WTC11 (cell line): ENCODE measurements around the gene POC1A. TPM values are rescaled to one million over a fixed set of nuclear protein-coding genes. Genes with fewer than 3 reads are reported as not detected.
A peak's percentile ranks its signal among the peaks of the same experiment; 100 is the strongest.

Experiments used
- ATAC-seq: fragments of 200-7000 bp; cut with Tn5 transposase; 2 replicates; pipeline ENCODE4 v1.10.0; 2021; ENCODE audit warnings: mild to moderate bottlenecking, moderate library complexity
- CTCF ChIA-PET: fragments of 300-600 bp; sonication (Branson Sonifier 250); formaldehyde crosslinking; loops from one replicate; lab custom pipeline; 2021; ENCODE audit warnings: antibody characterized with exemption; lab: Charles Lee
- POLR2A ChIA-PET: fragments of 350-600 bp; sonication (Branson Sonifier 250); formaldehyde crosslinking; loops from one replicate; lab custom pipeline; 2021; ENCODE audit warnings: antibody characterized with exemption; lab: Charles Lee
- DNase-seq: peaks from one replicate; pipeline ENCODE4 v3.0.0; 2021; ENCODE audit warnings: low spot score
- H3K27ac Mint-ChIP-seq: 2 replicates; pipeline ENCODE4 v1.8.0; 2021; ENCODE audit warnings: mixed read lengths
- H3K27me3 Mint-ChIP-seq: 2 replicates; pipeline ENCODE4 v1.8.0; 2021; ENCODE audit warnings: low read depth, mild to moderate bottlenecking, moderate library complexity, mixed read lengths
- H3K36me3 Mint-ChIP-seq: 2 replicates; pipeline ENCODE4 v1.8.0; 2021; ENCODE audit warnings: mixed read lengths
- H3K4me1 Mint-ChIP-seq: 2 replicates; pipeline ENCODE4 v1.8.0; 2022; ENCODE audit warnings: mixed read lengths
- H3K4me3 Mint-ChIP-seq: 2 replicates; pipeline ENCODE4 v1.8.0; 2021; ENCODE audit warnings: mild to moderate bottlenecking, moderate library complexity, mixed read lengths
- H3K9me3 Mint-ChIP-seq: 2 replicates; pipeline ENCODE4 v1.8.0; 2021; ENCODE audit warnings: mixed read lengths
- FOXK1 ChIP-seq: sonication (generic); formaldehyde crosslinking; IDR thresholded peaks from 2 replicates; pipeline ENCODE4 v1.8.0; 2022; ENCODE audit warnings: mild to moderate bottlenecking, moderate library complexity, missing genetic modification reagents
- FOXP1 ChIP-seq: sonication (generic); formaldehyde crosslinking; IDR thresholded peaks from 2 replicates; pipeline ENCODE4 v1.8.0; 2022; ENCODE audit warnings: missing genetic modification reagents, mild to moderate bottlenecking, moderate library complexity, borderline replicate concordance
- GABPB1 ChIP-seq: sonication (generic); formaldehyde crosslinking; IDR thresholded peaks from 2 replicates; pipeline ENCODE4 v1.8.1; 2023; ENCODE audit warnings: mild to moderate bottlenecking, missing genetic modification reagents
- JAZF1 ChIP-seq: fragments of 250-450 bp; sonication (Bioruptor Pico); IDR thresholded peaks from 2 replicates; pipeline ENCODE4 v1.9.0; 2021; ENCODE audit warnings: moderate library complexity, mild to moderate bottlenecking, inconsistent platforms
- MXD4 ChIP-seq: fragments of 250-450 bp; sonication (Bioruptor Pico); IDR thresholded peaks from 2 replicates; pipeline ENCODE4 v1.8.0; 2021; ENCODE audit warnings: mild to moderate bottlenecking, moderate library complexity, borderline replicate concordance
- MYBL2 ChIP-seq: sonication (generic); formaldehyde crosslinking; IDR thresholded peaks from 2 replicates; pipeline ENCODE4 v1.8.1; 2023; ENCODE audit warnings: mild to moderate bottlenecking, moderate library complexity, missing genetic modification reagents
- NFE2L1 ChIP-seq: sonication (generic); formaldehyde crosslinking; IDR thresholded peaks from 2 replicates; pipeline ENCODE4 v1.8.1; 2023; ENCODE audit warnings: missing genetic modification reagents
- NR3C1 ChIP-seq: sonication (generic); formaldehyde crosslinking; conservative IDR thresholded peaks from 2 replicates; pipeline ENCODE4 v1.8.1; 2023; ENCODE audit warnings: low read depth, mild to moderate bottlenecking, missing genetic modification reagents
- OVOL2 ChIP-seq: fragments of 250-450 bp; sonication (Bioruptor Pico); IDR thresholded peaks from 2 replicates; pipeline ENCODE4 v1.9.0; 2021; ENCODE audit warnings: mild to moderate bottlenecking, borderline replicate concordance
- SP1 ChIP-seq: sonication (generic); formaldehyde crosslinking; conservative IDR thresholded peaks from 2 replicates; pipeline ENCODE4 v1.8.1; 2022; ENCODE audit warnings: missing genetic modification reagents
- TCF7 ChIP-seq: sonication (generic); formaldehyde crosslinking; IDR thresholded peaks from 2 replicates; pipeline ENCODE4 v1.8.0; 2022; ENCODE audit warnings: mild to moderate bottlenecking, low read depth, missing genetic modification reagents, moderate library complexity
- TP53 ChIP-seq: sonication (generic); formaldehyde crosslinking; IDR thresholded peaks from 2 replicates; pipeline ENCODE4 v1.8.1; 2023; ENCODE audit warnings: mild to moderate bottlenecking, missing genetic modification reagents
- ZBTB21 ChIP-seq: sonication (generic); formaldehyde crosslinking; IDR thresholded peaks from 2 replicates; pipeline ENCODE4 v1.8.1; 2023; ENCODE audit warnings: mild to moderate bottlenecking, missing genetic modification reagents, borderline replicate concordance
- ZNF138 ChIP-seq: sonication (generic); formaldehyde crosslinking; conservative IDR thresholded peaks from 2 replicates; pipeline ENCODE4 v1.8.1; 2022; ENCODE audit warnings: mild to moderate bottlenecking, moderate library complexity, missing genetic modification reagents
- ZNF219 ChIP-seq: sonication (generic); formaldehyde crosslinking; IDR thresholded peaks from 2 replicates; pipeline ENCODE4 v1.8.0; 2023; ENCODE audit warnings: missing genetic modification reagents, mild to moderate bottlenecking, borderline replicate concordance
- ZNF317 ChIP-seq: sonication (generic); formaldehyde crosslinking; IDR thresholded peaks from 2 replicates; pipeline ENCODE4 v1.8.1; 2023; ENCODE audit warnings: low read depth, mild to moderate bottlenecking, moderate library complexity, missing genetic modification reagents, borderline replicate concordance
- ZNF671 ChIP-seq: fragments of 250-450 bp; sonication (Bioruptor Pico); IDR thresholded peaks from 2 replicates; pipeline ENCODE4 v1.8.0; 2021; ENCODE audit warnings: mild to moderate bottlenecking
- total RNA-seq: library from RNA; stranded (reverse); gene quantifications from 3 replicates; pipeline ENCODE4 v1.2.3, GENCODE V29; 2021
- TF ChIP-seq, protein P1 (sequence below): sonication (generic); formaldehyde crosslinking; IDR thresholded peaks from 2 replicates; pipeline ENCODE4 v1.8.0; 2023; ENCODE audit warnings: missing genetic modification reagents, mild to moderate bottlenecking, borderline replicate concordance
- TF ChIP-seq, protein P2 (sequence below): sonication (generic); formaldehyde crosslinking; IDR thresholded peaks from 2 replicates; pipeline ENCODE4 v1.8.1; 2023; ENCODE audit warnings: mild to moderate bottlenecking, missing genetic modification reagents
- TF ChIP-seq, protein P3 (sequence below): sonication (generic); formaldehyde crosslinking; IDR thresholded peaks from 2 replicates; pipeline ENCODE4 v1.8.0; 2023; ENCODE audit warnings: mild to moderate bottlenecking, missing genetic modification reagents
- TF ChIP-seq, protein P4 (sequence below): sonication (generic); formaldehyde crosslinking; IDR thresholded peaks from 2 replicates; pipeline ENCODE4 v1.8.1; 2022; ENCODE audit warnings: missing genetic modification reagents, borderline replicate concordance
- TF ChIP-seq, protein P5 (sequence below): sonication (generic); formaldehyde crosslinking; IDR thresholded peaks from 2 replicates; pipeline ENCODE4 v1.8.1; 2023; ENCODE audit warnings: mild to moderate bottlenecking, moderate library complexity, missing genetic modification reagents

POC1A gene
- total RNA-seq, 1 experiment from 2014 or later: 31.3 TPM

DNA sequence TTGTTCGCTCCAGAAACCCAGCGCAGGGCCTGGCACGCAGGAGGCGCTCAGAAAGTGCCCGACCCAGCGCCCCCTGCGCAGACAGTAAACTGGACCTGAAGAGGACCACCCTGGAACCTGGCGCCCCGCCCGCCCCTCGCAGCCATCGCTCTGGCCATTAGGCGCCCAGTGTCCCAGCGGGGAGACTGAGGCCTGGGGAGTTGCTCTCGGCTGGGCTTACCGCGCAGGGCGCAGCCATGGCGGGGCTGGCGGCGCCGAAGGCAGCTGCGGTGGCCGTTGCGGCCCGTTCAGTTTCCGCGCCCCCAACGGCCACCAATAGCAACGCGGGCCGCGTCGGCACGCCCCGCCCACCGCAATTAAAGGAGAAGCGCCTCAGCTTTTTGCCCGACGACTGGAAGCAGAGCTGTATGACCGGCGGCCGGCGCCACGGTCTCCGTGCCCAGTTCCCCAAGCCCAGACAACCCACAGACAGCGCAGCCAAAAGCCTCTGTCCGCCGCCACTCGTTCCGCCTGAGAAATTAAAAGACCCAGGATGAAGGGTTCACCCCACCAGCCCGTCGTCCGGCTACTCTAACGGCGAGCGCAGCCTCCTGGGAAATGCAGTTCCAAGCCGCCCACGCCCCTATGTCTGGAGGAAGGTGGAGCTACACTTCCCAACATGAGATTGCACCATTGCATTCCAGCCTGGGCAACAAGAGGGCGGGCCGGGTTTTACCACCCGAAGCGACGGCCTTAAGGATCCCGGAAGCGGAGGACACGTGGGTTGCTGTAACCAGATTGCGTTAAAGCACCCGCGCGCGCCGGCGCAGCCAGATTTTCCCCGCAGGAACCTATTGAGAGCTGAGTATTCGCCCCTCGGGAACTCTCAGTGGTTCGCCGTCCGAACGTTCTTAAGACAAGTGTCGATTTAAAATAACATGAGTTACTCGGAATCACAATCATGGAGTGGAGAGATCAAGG is at the start of gene POC1A (continued):
- TF ChIP-seq, protein P1, sequence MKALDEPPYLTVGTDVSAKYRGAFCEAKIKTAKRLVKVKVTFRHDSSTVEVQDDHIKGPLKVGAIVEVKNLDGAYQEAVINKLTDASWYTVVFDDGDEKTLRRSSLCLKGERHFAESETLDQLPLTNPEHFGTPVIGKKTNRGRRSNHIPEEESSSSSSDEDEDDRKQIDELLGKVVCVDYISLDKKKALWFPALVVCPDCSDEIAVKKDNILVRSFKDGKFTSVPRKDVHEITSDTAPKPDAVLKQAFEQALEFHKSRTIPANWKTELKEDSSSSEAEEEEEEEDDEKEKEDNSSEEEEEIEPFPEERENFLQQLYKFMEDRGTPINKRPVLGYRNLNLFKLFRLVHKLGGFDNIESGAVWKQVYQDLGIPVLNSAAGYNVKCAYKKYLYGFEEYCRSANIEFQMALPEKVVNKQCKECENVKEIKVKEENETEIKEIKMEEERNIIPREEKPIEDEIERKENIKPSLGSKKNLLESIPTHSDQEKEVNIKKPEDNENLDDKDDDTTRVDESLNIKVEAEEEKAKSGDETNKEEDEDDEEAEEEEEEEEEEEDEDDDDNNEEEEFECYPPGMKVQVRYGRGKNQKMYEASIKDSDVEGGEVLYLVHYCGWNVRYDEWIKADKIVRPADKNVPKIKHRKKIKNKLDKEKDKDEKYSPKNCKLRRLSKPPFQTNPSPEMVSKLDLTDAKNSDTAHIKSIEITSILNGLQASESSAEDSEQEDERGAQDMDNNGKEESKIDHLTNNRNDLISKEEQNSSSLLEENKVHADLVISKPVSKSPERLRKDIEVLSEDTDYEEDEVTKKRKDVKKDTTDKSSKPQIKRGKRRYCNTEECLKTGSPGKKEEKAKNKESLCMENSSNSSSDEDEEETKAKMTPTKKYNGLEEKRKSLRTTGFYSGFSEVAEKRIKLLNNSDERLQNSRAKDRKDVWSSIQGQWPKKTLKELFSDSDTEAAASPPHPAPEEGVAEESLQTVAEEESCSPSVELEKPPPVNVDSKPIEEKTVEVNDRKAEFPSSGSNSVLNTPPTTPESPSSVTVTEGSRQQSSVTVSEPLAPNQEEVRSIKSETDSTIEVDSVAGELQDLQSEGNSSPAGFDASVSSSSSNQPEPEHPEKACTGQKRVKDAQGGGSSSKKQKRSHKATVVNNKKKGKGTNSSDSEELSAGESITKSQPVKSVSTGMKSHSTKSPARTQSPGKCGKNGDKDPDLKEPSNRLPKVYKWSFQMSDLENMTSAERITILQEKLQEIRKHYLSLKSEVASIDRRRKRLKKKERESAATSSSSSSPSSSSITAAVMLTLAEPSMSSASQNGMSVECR (CRISPR knock-in tag): peak; percentile 74; the same call in 1 of the 2 replicates
- no peak; the same call in 1 of the 2 replicates for TF ChIP-seq NFE2L1 (CRISPR knock-in tag)
- TF ChIP-seq SP1: peak; percentile 95
- TF ChIP-seq ZNF219 (CRISPR knock-in tag): no peak
- peak; percentile 80; the same call in 1 of the 2 replicates for TF ChIP-seq MYBL2 (CRISPR knock-in tag)
- TF ChIP-seq TCF7 (CRISPR knock-in tag): peak; percentile 58; the same call in 1 of the 2 replicates
- TF ChIP-seq, protein P2, sequence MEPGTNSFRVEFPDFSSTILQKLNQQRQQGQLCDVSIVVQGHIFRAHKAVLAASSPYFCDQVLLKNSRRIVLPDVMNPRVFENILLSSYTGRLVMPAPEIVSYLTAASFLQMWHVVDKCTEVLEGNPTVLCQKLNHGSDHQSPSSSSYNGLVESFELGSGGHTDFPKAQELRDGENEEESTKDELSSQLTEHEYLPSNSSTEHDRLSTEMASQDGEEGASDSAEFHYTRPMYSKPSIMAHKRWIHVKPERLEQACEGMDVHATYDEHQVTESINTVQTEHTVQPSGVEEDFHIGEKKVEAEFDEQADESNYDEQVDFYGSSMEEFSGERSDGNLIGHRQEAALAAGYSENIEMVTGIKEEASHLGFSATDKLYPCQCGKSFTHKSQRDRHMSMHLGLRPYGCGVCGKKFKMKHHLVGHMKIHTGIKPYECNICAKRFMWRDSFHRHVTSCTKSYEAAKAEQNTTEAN (CRISPR knock-in tag): no peak
- no peak for TF ChIP-seq ZNF138
- TF ChIP-seq ZNF671: no peak
- TF ChIP-seq, protein P3, sequence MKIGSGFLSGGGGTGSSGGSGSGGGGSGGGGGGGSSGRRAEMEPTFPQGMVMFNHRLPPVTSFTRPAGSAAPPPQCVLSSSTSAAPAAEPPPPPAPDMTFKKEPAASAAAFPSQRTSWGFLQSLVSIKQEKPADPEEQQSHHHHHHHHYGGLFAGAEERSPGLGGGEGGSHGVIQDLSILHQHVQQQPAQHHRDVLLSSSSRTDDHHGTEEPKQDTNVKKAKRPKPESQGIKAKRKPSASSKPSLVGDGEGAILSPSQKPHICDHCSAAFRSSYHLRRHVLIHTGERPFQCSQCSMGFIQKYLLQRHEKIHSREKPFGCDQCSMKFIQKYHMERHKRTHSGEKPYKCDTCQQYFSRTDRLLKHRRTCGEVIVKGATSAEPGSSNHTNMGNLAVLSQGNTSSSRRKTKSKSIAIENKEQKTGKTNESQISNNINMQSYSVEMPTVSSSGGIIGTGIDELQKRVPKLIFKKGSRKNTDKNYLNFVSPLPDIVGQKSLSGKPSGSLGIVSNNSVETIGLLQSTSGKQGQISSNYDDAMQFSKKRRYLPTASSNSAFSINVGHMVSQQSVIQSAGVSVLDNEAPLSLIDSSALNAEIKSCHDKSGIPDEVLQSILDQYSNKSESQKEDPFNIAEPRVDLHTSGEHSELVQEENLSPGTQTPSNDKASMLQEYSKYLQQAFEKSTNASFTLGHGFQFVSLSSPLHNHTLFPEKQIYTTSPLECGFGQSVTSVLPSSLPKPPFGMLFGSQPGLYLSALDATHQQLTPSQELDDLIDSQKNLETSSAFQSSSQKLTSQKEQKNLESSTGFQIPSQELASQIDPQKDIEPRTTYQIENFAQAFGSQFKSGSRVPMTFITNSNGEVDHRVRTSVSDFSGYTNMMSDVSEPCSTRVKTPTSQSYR (CRISPR knock-in tag): no peak
- no peak for TF ChIP-seq OVOL2 (CRISPR knock-in tag)
- TF ChIP-seq ZBTB21 (CRISPR knock-in tag): 0 out of 2 replicates have a peak, but pooled peaks have one; percentile 52
- TF ChIP-seq, protein P4, sequence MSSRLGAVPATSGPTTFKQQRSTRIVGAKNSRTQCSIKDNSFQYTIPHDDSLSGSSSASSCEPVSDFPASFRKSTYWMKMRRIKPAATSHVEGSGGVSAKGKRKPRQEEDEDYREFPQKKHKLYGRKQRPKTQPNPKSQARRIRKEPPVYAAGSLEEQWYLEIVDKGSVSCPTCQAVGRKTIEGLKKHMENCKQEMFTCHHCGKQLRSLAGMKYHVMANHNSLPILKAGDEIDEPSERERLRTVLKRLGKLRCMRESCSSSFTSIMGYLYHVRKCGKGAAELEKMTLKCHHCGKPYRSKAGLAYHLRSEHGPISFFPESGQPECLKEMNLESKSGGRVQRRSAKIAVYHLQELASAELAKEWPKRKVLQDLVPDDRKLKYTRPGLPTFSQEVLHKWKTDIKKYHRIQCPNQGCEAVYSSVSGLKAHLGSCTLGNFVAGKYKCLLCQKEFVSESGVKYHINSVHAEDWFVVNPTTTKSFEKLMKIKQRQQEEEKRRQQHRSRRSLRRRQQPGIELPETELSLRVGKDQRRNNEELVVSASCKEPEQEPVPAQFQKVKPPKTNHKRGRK (CRISPR knock-in tag): no peak
- peak; percentile 68 for TF ChIP-seq FOXK1

DNA sequence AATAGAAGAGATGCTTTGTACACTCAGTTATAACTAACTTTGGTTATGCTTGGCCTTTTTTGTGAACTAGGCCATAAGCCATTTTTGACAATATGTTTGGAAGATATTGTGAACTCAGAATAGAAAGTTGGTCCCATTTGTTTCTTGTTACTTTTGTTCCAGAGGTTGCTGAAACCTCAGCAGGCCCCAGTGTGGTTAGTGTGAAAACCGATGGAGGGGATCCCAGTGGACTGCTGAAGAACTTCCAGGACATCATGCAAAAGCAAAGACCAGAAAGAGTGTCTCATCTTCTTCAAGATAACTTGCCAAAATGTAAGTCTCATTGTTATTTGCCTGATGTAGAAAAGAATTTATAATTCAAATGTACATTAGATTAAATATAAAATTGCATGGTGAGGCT is 49.5 kb upstream of the POC1A start:
- no peak for DNase-seq
- H3K4me1 Mint-ChIP-seq: peaks cover 6% of the 10 kb centered on the region
- H3K27ac Mint-ChIP-seq: no peak overlapping the region
- ATAC-seq: no peak
- H3K36me3 Mint-ChIP-seq: peaks cover 78% of the 10 kb centered on the region
- ChIA-PET POLR2A (no interaction called here), CTCF (no interaction called here)
- H3K4me3 Mint-ChIP-seq: no peak overlapping the region
- H3K9me3 Mint-ChIP-seq: no peaks in the 10 kb centered on the region
- no peaks in the 10 kb centered on the region for H3K27me3 Mint-ChIP-seq
- TF ChIP-seq, protein P5, sequence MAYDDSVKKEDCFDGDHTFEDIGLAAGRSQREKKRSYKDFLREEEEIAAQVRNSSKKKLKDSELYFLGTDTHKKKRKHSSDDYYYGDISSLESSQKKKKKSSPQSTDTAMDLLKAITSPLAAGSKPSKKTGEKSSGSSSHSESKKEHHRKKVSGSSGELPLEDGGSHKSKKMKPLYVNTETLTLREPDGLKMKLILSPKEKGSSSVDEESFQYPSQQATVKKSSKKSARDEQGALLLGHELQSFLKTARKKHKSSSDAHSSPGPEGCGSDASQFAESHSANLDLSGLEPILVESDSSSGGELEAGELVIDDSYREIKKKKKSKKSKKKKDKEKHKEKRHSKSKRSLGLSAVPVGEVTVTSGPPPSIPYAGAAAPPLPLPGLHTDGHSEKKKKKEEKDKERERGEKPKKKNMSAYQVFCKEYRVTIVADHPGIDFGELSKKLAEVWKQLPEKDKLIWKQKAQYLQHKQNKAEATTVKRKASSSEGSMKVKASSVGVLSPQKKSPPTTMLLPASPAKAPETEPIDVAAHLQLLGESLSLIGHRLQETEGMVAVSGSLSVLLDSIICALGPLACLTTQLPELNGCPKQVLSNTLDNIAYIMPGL (CRISPR knock-in tag): no peak
- TF ChIP-seq TP53 (CRISPR knock-in tag) (no peak), GABPB1 (CRISPR knock-in tag) (no peak), MXD4 (CRISPR knock-in tag) (no peak), NR3C1 (CRISPR knock-in tag) (no peak), JAZF1 (CRISPR knock-in tag) (no peak), ZNF317 (CRISPR knock-in tag) (no peak), FOXP1 (CRISPR knock-in tag) (no peak)
- TF ChIP-seq, protein P4 (CRISPR knock-in tag): no peak
